A673 (cell line): ENCODE results near the gene GRID1. TPM values are rescaled to one million over a fixed set of nuclear protein-coding genes. Genes with fewer than 3 reads are reported as not detected.

Source experiments
- BruUV-seq: library from RNA; stranded (reverse); fragments of 400-500 nt; replicated peaks from 2 replicates; lab custom pipeline; 2021; lab: Mats Ljungman, UMichigan
- CTCF ChIA-PET: fragments of 300-600 bp; sonication (Branson Sonifier 250); formaldehyde crosslinking; loops from one replicate; lab custom pipeline; 2022; ENCODE audit warnings: antibody characterized with exemption; lab: Charles Lee
- POLR2A ChIA-PET: fragments of 300-600 bp; sonication (Branson Sonifier 250); formaldehyde crosslinking; loops from one replicate; lab custom pipeline; 2022; ENCODE audit warnings: antibody characterized with exemption; ENCODE audit not compliant: low non-redundant PET; lab: Charles Lee
- DNase-seq: peaks from one replicate; pipeline ENCODE4 v3.0.0-alpha.2; 2015; ENCODE audit warnings: low spot score
- H3K27ac ChIP-seq: fragments of 200-600 bp; sonication (generic); 2 replicates; pipeline ENCODE4 v1.5.1; 2016; ENCODE audit warnings: mixed run types, low read depth, mild to moderate bottlenecking, mixed read lengths, antibody characterized with exemption, low read length; ENCODE audit not compliant: poor library complexity, severe bottlenecking
- H3K27me3 ChIP-seq: fragments of 200-600 bp; sonication (generic); replicated peaks from 2 replicates; pipeline ENCODE4 v1.6.1; 2017; ENCODE audit warnings: mixed run types, low read depth, mild to moderate bottlenecking, mixed read lengths, antibody characterized with exemption, low read length; ENCODE audit not compliant: insufficient read depth, poor library complexity
- H3K36me3 ChIP-seq: fragments of 200-600 bp; sonication (generic); 2 replicates; pipeline ENCODE4 v1.6.1; 2016; ENCODE audit warnings: mixed run types, mild to moderate bottlenecking, mixed read lengths, antibody characterized with exemption, low read length; ENCODE audit not compliant: insufficient read depth, poor library complexity, severe bottlenecking
- H3K4me1 ChIP-seq: fragments of 200-600 bp; sonication (generic); 2 replicates; pipeline ENCODE4 v1.6.1; 2017; ENCODE audit warnings: mixed run types, mild to moderate bottlenecking, mixed read lengths, antibody characterized with exemption, low read length; ENCODE audit not compliant: insufficient read depth, poor library complexity, severe bottlenecking
- H3K4me3 ChIP-seq: fragments of 200-600 bp; sonication (generic); 2 replicates; pipeline ENCODE4 v1.5.1; 2016; ENCODE audit warnings: low read depth, mixed run types, mild to moderate bottlenecking, mixed read lengths, low read length; ENCODE audit not compliant: poor library complexity, severe bottlenecking
- H3K9me3 ChIP-seq: fragments of 200-600 bp; sonication (generic); 2 replicates; pipeline ENCODE4 v1.6.1; 2016; ENCODE audit warnings: mixed run types, low read depth, mild to moderate bottlenecking, mixed read lengths, antibody characterized with exemption, low read length; ENCODE audit not compliant: poor library complexity, severe bottlenecking
- CTCF ChIP-seq: fragments of 300-800, 200-600 bp; sonication (generic); conservative IDR thresholded peaks from 2 replicates; pipeline ENCODE4 v1.5.1; 2017; ENCODE audit warnings: low read depth, mild to moderate bottlenecking, antibody characterized with exemption, low read length, moderate library complexity, mixed read lengths
- EZH2 ChIP-seq: fragments of 200-600 bp; sonication (generic); IDR thresholded peaks from 2 replicates; pipeline ENCODE4 v1.6.1; 2017; ENCODE audit warnings: borderline replicate concordance, low read depth, mild to moderate bottlenecking, mixed read lengths, antibody characterized with exemption, low read length; ENCODE audit not compliant: poor library complexity, severe bottlenecking
- intact Hi-C: fragments of 100-400 bp; cut with micrococcal nuclease; formaldehyde crosslinking; loops from one replicate; pipeline ENCODE4 v1.10.0; 2022; ENCODE audit not compliant: unreplicated experiment
- total RNA-seq: library from RNA; stranded (reverse); gene quantifications from 2 replicates; pipeline ENCODE4 v1.2.3, GENCODE V29; 2021

Gene GRID1
- total RNA-seq, 1 experiment from 2014 or later = not detected

- Histone ChIP-seq H3K36me3 (no peaks in the 10 kb centered on the region), H3K4me1 (no peaks in the 10 kb centered on the region), H3K4me3 (no peak overlapping the region), H3K27ac (no peak overlapping the region), H3K27me3 (no peaks in the 10 kb centered on the region), H3K9me3 (no peaks in the 10 kb centered on the region)
- ChIA-PET CTCF (no interaction called here), POLR2A (no interaction called here)
- no TSS peak for BruUV-seq
- intact Hi-C loops = no loop called here
- TF ChIP-seq CTCF (no peak), EZH2 (no peak)
- no peak for DNase-seq
These were observed 25.6 kb upstream of the GRID1 start for GRCh38 chr10:86391986-86392722.

DNA sequence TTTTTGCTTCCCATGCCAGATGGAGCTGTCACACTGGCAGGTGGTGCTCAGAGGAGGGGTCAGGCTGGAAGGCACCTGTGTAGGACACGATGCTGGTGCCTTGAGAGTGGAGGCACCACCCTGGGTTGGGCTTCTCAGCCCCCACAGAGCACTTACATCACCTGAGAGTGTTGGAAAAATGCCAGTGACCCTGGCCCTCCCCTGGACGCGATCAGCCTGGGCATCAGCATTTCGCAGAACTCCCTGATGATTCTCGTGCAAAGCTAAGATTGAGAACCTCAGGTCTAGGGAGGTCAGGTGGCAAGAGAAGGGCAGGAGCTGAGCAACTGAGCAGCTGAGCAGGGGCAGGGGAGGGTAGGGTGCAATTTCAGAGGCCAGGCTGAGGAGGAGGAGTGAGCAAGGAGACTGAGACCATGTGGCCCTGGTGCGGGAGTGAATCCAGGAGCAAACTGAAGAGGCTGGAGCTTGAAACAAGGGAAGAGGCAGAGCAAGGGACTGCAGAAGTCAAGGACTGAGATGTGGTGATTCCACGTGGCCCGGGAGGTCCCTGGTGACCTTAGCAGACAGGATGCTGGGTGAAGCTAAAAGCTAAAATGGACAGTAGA lies 24.7 kb upstream of the GRID1 start:
- Histone ChIP-seq H3K36me3 (no peaks in the 10 kb centered on the region), H3K9me3 (no peaks in the 10 kb centered on the region), H3K27ac (no peak overlapping the region), H3K4me1 (no peaks in the 10 kb centered on the region), H3K27me3 (no peaks in the 10 kb centered on the region), H3K4me3 (no peak overlapping the region)
- no TSS peak for BruUV-seq
- intact Hi-C loops = no loop called here
- ChIA-PET POLR2A (no interaction called here), CTCF (no interaction called here)
- TF ChIP-seq CTCF = no peak
- TF ChIP-seq EZH2 = no peak
- no peak for DNase-seq

DNA sequence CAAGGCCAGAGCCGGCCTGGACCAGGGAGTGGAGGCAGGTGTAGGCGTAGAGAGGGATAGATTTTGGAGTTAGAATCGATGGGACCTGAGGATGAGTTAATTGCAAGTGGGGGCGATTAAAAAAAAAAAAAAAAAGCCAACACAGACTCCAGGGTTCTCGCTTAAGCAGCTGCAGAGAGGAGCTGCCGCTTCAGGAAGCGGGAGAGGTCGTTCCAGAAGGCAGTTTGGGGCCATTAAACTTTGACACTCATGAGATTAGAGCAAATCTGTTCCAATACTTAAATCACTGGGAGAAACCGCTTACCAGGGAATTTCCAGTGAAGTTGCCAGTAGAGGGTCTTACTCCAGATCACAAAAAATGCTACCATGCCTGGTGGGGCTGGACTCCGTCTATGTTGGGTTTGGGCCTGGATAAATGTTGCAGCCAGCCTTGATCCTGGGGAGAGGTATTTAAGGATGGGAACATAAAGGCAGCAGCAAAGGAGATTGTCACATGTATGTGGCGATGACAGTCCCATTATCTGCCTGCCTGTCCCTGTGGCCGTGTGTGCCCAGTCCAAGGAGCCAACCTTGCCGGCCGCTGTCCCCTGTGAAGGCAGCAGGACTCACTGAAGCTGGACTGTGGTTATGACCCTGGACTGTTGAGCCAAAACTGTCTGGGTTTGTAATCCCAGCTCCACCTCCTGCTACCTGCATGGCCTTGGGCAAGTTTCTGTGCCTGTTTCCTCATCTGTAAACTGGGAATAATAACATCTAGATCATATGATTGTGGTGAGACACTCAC lies 23.9 kb upstream of the GRID1 start:
- intact Hi-C loops = no loop called here
- CTCF ChIA-PET = no interaction called here
- no peak overlapping the region for H3K27ac ChIP-seq
- H3K27me3 ChIP-seq = peaks cover 6% of the 10 kb centered on the region
- POLR2A ChIA-PET = interaction anchor here (0.7 kb wide), 1 partner anchor 286 kb away, joined by 4 read pairs; no protein-coding TSS in a partner anchor
- no peak overlapping the region for H3K4me3 ChIP-seq
- BruUV-seq = no TSS peak
- no peaks in the 10 kb centered on the region for H3K4me1 ChIP-seq
- TF ChIP-seq CTCF = no peak
- H3K36me3 ChIP-seq = no peaks in the 10 kb centered on the region
- no peak for DNase-seq
- H3K9me3 ChIP-seq = no peaks in the 10 kb centered on the region
